K562 treated with DMSO at 1 percent for 24 hours (cell line): ENCODE results near the gene BCL2A1. TPM values are rescaled to one million over a fixed set of nuclear protein-coding genes. Genes with fewer than 3 reads are reported as not detected.

Experiments
- total RNA-seq: library from RNA; unstranded; fragments of 300-600 nt; gene quantifications from 2 replicates; pipeline ENCODE4 v1.2.3, GENCODE V29; 2022; ENCODE audit warnings: low read depth; ENCODE audit not compliant: insufficient read depth

BCL2A1 gene
- 0.32 TPM in 1 of 2 replicates, not detected in the other for total RNA-seq

DNA sequence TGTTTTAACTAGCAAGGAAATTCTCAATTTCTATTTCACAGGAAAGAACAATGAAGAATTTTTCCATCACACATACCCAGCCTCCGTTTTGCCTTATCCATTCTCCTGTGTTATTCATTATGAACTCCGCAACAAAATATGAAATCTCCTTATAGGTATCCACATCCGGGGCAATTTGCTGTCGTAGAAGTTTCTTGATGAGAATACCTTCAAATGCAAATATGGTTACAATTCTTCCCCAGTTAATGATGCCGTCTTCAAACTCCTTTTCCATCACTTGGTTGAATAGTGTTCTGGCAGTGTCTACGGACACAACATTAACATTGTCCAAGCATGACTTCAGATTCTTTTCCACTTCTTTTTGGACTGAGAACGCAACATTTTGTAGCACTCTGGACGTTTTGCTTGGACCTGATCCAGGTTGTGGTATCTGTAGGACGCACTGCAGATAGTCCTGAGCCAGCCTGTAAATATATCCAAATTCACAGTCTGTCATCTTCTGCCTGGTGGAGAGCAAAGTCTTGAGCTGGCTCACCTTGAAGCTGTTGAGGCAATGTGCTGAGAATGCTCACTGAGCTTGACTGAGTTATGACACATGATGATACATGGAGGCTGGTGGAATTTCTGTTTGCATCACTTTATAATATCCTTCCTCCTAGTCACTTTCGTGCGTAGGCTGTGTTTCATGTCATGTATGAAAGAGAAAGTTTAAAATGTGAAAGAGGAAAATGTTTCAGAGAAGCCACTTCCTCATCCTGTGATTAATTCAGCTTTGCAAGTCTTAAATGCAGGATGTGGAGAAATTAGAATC, at the start of gene BCL2A1:
Gene BCL2A1 (minus strand): TSS at position 573 of the 811 bp plus-strand sequence. CDS start 77 bp downstream, at position 496.

Other genes with a start within 250 kb of the BCL2A1 start
- gene MTHFS, start 74.2 kb downstream of the BCL2A1 start, total RNA-seq = 77.5 and 104 TPM in 2 replicates
- gene ZFAND6, start 88.5 kb upstream of the BCL2A1 start, total RNA-seq = 100 and 104 TPM in 2 replicates
- gene FAH, start 181.8 kb upstream of the BCL2A1 start, total RNA-seq = 110 and 126 TPM in 2 replicates